Measurements from ENCODE around the gene ZBTB44.
"Not testable (repeated sequence)": the region's sequence is repeated elsewhere in the genome, so short reads cannot be mapped to it uniquely, and the experiment has no call there.

The ZBTB44 gene

DNA sequence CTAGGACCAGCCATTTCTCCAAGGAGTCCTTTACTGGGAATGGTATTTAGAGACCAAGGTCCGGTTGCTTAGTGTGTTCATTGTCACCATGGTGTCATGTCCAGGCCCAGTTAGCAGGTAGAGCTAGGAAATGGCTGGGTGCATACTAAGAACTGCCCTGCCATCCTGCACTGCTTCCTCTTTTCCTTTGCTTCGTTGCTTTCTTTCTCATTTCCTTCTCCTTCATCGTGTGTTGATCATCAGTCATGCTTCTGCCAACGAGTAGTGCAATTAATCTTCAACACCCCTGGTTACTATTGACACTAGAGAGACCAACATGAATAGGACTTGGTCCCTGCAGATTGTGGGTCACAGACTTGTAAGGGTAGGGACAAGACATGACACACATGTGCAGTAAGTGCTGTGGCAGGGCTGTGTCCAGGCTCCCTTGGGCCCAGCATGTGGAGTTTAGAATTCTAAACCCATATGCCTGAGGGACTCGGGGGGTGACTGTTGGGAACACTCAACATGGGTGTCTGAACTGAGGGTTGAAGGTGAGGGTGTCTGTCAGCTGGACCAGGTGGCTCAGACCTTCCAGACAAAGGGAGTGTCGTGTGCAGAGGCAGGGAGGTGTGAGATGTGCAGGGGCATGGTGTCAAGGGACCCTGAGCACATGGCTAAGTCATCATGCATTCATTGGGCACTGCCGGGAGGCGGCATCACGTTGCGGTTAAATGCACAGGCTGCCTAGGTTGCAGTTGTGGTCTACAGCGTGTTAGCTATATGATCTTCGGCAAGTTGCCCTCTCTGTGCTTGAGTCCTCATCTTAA lies 112.5 kb downstream of the ZBTB44 start:
- in situ Hi-C loops (cut with HindIII; ENCODE audit: low sequenced_read_pairs), result no loop called here

DNA sequence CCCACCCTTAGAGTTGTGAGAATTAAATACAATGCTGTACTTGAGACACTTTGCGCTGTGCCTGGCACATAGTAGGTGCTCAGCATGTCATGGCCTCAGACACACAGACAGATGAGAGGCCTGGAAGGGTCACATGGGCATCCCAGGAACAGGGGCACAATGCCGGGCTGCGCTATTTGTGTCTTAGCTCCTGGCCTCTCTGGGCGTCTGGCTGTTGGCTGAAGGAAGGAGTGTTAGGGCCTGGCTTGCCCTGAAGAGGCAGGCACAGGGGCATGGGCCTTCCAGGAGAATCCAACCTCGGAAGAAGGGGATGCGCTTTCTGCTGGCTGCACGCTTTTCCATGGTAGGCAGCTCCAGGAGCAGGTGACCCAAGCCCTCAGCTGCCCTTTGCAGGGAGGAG lies 113.7 kb downstream of the ZBTB44 start:
- in situ Hi-C loops (cut with HindIII; ENCODE audit: low sequenced_read_pairs), result no loop called here

DNA sequence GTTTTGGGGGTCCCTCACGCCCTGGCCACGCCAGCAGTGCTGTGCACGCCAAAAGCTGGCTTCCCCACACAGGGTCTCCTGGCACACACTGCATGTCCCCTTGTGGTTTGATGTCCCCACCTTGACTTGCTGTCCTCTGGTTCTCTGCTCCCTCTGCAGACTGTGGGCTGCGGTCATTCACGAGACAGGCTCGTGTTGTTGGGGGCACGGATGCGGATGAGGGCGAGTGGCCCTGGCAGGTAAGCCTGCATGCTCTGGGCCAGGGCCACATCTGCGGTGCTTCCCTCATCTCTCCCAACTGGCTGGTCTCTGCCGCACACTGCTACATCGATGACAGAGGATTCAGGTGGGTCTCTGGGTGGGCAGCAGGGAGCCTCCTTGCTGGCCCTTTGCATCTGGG lies 114.9 kb downstream of the ZBTB44 start:
- in situ Hi-C loops (cut with HindIII; ENCODE audit: low sequenced_read_pairs), result no loop called here

DNA sequence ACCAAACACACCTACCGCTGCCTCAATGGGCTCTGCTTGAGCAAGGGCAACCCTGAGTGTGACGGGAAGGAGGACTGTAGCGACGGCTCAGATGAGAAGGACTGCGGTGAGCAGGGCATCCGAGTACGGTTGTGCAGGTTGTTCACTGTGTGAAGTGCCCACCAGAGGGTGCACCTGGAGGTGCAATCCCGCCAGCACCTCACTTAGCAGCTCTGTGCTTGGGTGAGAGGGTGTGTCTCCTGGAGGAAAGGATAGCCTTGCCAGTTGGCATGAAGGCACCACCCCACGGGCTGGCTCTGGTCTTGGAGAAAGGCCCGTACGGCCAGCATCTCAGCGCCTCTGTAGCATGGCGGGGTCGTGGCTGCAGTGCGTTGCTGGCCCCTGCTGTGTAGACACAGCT lies 115.8 kb downstream of the ZBTB44 start:
- in situ Hi-C loops (cut with HindIII; ENCODE audit: low sequenced_read_pairs), result no loop called here

DNA sequence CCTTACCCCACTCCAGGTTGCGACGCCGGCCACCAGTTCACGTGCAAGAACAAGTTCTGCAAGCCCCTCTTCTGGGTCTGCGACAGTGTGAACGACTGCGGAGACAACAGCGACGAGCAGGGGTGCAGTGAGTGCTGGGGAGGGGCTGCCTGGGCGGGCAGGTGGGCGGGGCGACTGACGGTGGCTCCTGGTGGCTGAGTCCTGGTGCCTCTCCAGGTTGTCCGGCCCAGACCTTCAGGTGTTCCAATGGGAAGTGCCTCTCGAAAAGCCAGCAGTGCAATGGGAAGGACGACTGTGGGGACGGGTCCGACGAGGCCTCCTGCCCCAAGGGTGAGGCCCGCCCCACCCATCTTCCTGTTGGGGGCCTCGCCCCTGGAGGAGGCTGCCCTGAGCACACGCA lies 116.4 kb downstream of the ZBTB44 start:
- in situ Hi-C loops (cut with HindIII; ENCODE audit: low sequenced_read_pairs), result no loop called here

DNA sequence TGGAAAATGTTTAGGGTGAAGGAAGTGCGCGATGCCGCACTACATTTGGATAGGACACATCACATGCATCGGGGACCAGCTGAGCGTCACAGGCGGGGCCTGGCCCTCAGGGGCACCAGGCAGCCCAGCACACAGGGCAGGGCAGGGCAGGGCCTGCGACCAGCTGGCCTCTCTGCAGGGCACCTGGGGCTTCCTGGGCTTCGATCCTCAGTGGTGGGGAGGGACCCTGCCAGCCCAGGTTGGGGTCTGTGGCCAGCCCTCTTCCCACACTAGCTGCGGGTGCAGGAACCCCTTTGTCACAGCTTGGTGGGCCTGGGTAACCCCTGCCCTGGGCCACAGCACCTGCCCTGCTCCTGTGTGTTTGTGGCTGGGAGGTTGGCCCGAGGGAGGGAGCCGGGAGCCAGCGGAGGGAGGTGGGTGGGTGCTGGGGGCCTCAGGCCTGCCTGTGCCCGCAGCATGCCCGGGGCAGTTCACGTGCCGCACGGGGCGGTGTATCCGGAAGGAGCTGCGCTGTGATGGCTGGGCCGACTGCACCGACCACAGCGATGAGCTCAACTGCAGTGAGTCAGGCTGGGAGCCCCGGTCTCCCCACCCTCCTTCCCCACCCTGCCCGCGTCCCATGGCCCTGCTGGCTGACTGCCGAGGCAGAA lies 117.2 kb downstream of the ZBTB44 start:
- in situ Hi-C loops (cut with HindIII; ENCODE audit: low sequenced_read_pairs), result no loop called here

DNA sequence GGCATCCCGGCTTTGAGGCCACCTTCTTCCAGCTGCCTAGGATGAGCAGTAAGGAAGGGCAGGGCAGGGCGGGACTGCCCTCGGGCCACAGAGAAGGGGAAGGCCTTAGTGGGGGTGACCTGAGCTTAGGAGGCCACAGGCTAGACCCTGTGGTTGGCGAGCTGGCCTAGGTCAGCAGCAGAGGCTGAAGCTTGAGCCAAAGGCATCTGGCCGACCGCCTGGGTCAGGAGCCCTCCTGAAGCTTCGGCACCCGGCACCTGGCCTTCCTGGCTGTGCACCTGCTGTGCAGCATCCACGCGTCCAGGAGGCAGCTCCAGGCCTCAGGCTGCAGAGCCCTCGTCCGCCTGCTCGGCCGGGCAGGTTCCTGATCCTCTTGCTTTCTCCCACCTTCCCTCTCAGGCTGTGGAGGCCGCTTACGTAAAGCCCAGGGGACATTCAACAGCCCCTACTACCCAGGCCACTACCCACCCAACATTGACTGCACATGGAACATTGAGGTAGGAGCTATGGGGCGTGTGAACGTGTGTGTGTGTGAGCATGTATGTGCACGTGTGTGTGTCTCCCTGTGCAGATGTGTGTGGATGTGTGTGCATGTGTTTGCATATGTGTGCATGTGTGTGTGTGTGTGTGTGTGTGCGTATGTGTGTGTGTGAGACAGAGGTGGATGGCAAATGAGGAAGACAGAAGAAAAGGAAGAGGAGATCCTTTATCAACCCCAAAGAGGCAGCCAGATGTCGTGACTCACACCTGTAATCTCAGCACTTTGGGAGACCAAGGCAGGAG lies 120.3 kb downstream of the ZBTB44 start:
- in situ Hi-C loops (cut with HindIII; ENCODE audit: low sequenced_read_pairs), result no loop called here

DNA sequence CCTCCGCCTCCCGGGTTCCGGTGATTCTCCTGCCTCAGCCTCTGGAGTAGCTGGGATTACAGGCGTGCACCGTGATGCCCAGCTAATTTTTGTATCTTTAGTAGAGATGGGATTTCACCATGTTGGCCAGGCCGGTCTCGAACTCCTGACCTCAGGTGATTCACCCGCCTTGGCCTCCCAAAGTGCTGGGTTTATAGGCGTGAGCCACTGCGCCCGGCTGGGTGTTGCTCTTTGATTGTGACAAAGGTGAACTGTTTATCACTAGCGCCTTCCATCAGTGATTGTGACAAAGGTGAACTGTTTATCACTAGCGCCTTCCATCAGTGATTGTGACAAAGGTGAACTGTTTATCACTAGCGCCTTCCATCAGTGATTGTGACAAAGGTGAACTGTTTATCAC lies 121.2 kb downstream of the ZBTB44 start:
- in situ Hi-C loops (cut with HindIII; ENCODE audit: low sequenced_read_pairs), result not testable (repeated sequence)

DNA sequence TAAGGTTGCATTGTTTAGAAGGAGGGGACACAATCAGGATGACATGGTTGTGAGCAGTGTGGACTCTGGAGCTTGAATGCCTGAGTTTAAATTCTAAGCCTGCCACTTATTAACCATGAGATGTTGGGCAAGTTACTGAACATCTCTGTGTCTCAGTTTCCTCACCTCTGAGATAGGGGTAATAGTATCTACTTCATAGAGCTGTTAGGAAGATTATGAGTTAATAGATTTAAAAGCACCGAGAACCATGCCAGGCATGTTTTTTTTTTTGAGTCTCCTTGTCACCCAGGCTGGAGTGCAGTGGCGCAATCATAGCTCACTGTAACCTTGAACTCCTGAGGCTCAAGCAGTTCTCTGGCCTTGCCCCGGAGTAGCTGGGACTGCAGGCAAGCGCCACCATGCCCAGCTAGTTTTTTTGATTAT lies 121.9 kb downstream of the ZBTB44 start:
- in situ Hi-C loops (cut with HindIII; ENCODE audit: low sequenced_read_pairs), result no loop called here

DNA sequence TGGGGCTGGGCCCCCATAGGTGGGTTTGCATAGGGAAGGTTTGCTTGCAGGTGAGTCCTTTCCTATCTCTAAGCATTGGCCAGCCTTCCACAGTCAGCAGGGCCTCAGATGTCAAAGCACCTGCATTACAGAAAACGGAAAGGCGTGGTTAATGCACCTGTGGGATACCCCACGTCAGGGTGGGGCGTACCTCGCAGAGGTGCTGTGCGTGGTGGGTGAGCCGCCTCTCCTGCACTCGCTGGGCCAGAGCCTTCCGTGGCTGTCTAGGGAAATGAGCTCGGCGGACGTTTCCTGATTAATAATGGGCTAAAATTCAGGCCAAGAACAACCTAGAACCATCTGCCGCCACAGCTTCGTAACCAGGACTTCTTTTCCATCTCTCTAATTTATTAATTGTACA lies 122.8 kb downstream of the ZBTB44 start:
- in situ Hi-C loops (cut with HindIII; ENCODE audit: low sequenced_read_pairs), result no loop called here

DNA sequence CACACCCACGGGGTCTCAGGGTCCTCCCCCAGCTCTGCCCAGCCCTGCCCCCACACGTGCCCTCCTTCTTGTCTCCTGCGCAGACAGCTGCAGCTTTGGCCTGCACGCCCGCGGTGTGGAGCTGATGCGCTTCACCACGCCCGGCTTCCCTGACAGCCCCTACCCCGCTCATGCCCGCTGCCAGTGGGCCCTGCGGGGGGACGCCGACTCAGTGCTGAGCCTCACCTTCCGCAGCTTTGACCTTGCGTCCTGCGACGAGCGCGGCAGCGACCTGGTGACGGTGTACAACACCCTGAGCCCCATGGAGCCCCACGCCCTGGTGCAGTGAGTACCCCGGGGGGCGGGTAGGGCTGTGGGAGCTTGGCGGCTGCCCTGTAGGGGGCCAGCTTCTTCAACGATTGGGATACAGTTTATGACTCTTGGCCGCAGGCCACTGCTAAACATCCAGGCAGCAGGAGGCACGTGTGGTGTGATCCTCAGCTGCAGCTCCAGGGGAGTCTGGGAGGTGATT lies 124.3 kb downstream of the ZBTB44 start:
- in situ Hi-C loops (cut with HindIII; ENCODE audit: low sequenced_read_pairs), result no loop called here

DNA sequence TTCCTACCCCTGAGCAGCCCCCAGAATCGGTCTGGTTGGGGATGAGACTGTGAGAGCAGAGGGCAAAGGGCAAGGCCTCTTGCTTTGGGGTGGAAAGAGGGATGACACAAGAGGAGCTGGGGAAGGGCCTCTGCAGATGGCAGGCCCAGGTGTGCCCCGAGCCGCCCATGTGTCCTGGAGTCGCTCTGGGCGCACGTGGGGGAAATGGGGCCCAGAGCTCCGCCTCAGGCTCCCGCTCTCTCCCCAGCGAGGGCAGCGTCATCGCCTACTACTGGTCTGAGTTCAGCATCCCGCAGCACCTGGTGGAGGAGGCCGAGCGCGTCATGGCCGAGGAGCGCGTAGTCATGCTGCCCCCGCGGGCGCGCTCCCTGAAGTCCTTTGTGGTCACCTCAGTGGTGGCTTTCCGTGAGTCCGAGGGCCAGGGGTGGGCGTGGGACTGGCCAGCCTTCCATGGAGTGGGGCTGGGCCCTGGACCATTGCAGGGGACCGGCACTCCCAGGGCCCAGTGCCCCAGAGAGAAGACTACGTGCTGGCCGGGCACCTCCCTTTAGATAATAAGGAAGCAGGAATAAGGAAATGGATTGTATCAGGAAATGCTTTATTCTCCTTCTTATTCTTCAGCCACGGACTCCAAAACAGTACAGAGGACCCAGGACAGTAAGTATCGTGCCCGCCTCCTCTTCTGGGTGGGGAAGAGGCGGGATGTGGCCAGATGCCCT lies 125.1 kb downstream of the ZBTB44 start:
- in situ Hi-C loops (cut with HindIII; ENCODE audit: low sequenced_read_pairs), result no loop called here

DNA sequence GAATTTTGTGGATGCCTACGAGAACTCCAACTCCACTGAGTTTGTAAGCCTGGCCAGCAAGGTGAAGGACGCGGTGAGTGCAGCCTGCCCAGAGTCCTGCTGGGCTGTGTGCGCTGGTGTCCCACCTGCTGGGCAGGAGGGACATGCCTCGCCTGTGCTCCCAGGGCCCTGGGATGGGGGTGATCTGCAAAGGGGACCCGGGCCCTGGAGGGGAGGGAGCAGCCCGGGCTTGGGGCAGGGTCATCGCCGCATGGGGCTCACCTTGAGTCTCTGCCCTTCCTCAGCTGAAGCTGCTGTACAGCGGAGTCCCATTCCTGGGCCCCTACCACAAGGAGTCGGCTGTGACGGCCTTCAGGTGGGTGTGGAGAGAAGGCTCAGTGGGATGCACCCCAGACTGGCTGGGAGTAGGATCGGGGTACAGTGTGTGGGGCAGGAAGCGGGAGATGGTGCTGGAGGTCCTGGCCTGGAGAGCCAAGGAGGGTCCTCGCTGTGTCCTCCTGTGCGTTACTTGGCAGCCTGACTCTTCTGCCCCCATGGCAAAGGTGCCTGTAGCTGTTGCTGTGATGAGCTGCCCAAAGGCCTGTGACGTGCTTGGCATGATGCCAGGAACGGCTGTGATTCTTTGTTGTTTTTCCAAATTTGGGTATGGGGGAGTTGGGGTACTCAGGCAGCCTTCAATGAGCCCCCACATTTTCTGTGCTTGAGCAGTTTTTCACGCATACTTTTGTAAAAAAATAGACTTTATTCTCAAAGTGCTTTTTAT lies 126.0 kb downstream of the ZBTB44 start:
- in situ Hi-C loops (cut with HindIII; ENCODE audit: low sequenced_read_pairs), result no loop called here

DNA sequence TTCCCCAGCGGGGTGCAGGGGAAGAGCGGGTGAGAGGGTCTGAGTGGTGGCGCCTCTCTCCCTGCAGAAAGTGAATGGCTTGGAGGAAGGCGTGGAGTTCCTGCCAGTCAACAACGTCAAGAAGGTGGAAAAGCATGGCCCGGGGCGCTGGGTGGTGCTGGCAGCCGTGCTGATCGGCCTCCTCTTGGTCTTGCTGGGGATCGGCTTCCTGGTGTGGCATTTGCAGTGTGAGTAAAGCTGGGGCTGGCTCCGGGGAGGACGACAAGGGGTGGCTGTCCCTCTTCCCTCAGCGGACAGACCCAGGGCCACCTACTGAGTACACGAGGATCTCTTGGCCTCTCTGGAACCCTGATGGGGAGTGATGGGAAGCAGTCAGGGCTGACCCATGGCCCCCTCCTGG lies 126.7 kb downstream of the ZBTB44 start:
- in situ Hi-C loops (cut with HindIII; ENCODE audit: low sequenced_read_pairs), result no loop called here

DNA sequence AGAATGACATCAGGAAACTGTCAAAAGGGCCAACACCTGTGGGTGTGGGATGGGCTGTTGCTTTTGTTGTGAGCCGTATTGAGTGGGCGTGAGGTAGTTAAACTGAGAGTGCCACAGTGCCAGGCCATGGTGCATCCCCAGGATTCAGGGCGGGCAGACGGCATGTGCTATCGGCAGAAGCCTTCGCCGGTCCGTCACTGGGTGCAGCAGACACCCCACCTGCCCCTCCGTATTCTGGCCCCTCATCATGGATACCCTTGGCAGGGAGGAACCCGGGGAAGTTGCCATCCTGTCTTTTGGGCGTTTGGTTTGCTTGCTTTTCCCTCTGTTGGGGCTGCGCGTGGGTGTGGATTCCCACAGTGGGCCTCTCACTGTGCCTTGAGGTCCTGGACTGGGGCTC lies 127.6 kb downstream of the ZBTB44 start:
- in situ Hi-C loops (cut with HindIII; ENCODE audit: low sequenced_read_pairs), result no loop called here

DNA sequence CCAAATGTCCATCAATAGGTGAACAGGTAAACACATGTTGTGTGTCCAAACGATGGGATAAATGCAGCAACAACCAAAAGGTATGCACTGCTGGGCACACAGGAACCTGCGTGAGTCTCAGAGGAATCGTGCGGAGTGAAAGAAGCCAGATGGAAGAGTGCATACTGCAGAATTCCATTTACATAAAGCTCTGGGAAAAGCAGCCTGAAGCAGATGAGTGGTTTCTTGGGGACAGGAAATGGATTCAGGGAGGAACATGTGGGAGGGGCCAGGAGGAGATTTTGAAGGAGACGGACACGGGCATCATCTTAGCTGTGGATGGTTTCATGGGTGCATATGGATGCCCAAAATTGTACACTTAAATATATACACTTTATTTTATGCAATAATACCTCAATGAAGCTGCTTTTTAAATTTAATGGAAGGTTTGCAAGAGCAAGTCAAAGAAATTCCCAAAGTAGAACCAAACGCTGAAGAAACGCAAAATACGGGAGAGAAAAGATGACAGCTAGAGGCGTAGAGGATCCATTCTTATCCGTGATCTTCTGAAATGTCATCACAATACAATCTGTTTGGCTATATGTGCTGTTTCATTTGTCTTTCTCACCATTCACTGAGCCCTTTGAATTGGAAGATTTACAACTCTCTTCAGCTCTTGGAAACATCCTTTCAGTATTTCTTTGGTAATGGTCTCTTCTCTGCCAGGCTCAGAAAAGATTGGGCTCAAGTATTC lies 130.7 kb downstream of the ZBTB44 start:
- in situ Hi-C loops (cut with HindIII; ENCODE audit: low sequenced_read_pairs), result no loop called here

DNA sequence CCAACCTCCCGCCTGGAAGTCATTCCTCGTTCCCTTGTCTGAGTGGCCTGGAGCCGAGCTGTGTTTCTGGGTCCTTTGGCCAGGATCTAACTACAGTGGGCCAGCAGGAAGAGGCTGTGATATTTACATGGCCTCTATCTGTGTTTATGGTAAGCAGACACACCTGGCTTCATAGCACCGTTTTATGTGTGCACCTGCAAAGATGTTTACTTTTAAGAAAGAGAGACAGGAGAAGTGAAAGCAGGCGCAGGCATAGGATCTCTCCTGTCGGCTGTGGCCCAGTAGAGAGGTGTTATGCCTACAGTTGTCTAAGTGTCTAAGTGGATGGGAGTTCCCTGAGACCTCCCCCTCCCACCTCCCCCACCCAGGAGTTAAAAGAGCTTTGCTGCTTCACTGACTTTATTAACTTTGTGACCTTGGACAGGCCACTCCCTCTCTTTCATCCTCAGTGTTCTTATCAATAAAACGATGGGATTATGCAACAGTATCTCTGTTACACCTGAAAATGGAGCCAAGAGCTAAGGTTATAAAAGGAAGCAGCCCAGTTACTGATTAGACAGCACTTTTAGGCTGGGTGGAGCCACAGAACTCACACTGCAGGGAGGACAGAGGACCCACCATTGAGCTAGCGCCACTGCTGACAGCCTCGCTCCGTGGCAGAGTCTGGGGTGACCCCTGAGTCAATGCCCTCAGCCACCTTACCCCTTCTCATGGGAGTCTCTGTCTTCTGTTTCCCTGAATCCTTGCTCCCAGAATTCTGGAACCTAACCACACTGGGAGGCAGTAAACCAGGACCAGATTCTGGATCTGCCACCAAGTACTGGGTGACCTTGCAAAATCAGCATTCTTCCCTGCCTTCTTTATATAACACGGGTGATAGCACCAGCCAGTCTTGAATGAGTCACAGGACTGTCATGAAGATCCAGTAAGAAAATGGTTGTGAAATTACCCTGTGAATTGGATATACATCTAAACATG lies 133.1 kb downstream of the ZBTB44 start:
- in situ Hi-C loops (cut with HindIII; ENCODE audit: low sequenced_read_pairs), result no loop called here

DNA sequence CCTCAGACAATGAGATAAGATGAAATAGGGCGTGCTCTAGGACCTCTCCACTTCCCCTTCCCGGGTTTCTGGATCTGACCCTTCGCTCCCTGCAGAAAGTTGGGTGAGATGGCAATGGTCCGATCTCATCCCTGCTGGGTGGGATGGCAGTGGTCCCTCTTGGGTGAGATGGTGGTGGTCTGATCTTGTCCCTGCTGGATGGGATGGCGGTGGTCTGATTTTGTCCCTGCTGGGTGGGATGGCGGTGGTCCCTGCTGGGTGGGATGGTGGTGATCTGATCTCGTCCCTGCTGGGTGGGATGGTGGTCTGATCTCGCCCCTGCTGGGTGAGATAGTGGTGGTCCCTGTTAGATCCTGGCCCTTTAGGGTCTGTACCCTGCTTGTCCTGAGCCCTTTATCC lies 133.8 kb downstream of the ZBTB44 start:
- in situ Hi-C loops (cut with HindIII; ENCODE audit: low sequenced_read_pairs), result no loop called here

Data from endothelial cell of hepatic sinusoid (primary cell).